NCI-H2081 (cell line): ENCODE data around the gene KLHL6.
A peak's percentile ranks its signal among the peaks of the same experiment; 100 is the strongest.

Source experiments
- DNase-seq, 2 experiments: peaks; one replicate each; lab custom pipeline; 2025; lab: John Stamatoyannopoulos, UW

Gene KLHL6

GRCh38 chr3:183506674-183507320, 48.7 kb downstream of the KLHL6 start:
- no peak for DNase-seq

GRCh38 chr3:183504597-183504996, 50.9 kb downstream of the KLHL6 start:
- no peak for DNase-seq

GRCh38 chr3:183503746-183504145, 51.8 kb downstream of the KLHL6 start:
- DNase-seq, result no peak

- DNase-seq, result peak; percentile 71 to 80
Measured at GRCh38 chr3:183502237-183503181, 53.0 kb downstream of the KLHL6 start.

GRCh38 chr3:183500981-183501704, 54.4 kb downstream of the KLHL6 start:
- DNase-seq, result no peak

GRCh38 chr3:183500319-183500718, 55.2 kb downstream of the KLHL6 start:
- DNase-seq, result peak in 1 of 2 experiments; percentile 52

GRCh38 chr3:183498634-183499033, 56.9 kb downstream of the KLHL6 start:
- DNase-seq, result no peak

- no peak for DNase-seq
Measured at GRCh38 chr3:183497313-183497712, 58.2 kb downstream of the KLHL6 start.

GRCh38 chr3:183496311-183496710, 59.2 kb downstream of the KLHL6 start:
- no peak for DNase-seq

GRCh38 chr3:183494341-183494740, 61.2 kb downstream of the KLHL6 start:
- DNase-seq, result peak; percentile 82 to 88

GRCh38 chr3:183493296-183494045, 62.0 kb downstream of the KLHL6 start:
- DNase-seq, result no peak

- DNase-seq, result no peak
Measured at GRCh38 chr3:183492849-183493179, 62.7 kb downstream of the KLHL6 start.

- no peak for DNase-seq
Measured at GRCh38 chr3:183491923-183492848, 63.3 kb downstream of the KLHL6 start.

GRCh38 chr3:183491109-183491922, 64.2 kb downstream of the KLHL6 start:
- no peak for DNase-seq

- peak; percentile 89 to 93 for DNase-seq
Measured at GRCh38 chr3:183490653-183491052, 64.9 kb downstream of the KLHL6 start.

- DNase-seq, result no peak
Measured at GRCh38 chr3:183490211-183490601, 65.3 kb downstream of the KLHL6 start.

- DNase-seq, result no peak
Measured at GRCh38 chr3:183489455-183490210, 65.9 kb downstream of the KLHL6 start.

- no peak for DNase-seq
Measured at GRCh38 chr3:183488343-183488742, 67.2 kb downstream of the KLHL6 start.

GRCh38 chr3:183487896-183488295, 67.6 kb downstream of the KLHL6 start:
- no peak for DNase-seq
